PC-9 (cell line): ENCODE measurements around the gene ZACN. TPM values are rescaled to one million over a fixed set of nuclear protein-coding genes. Genes with fewer than 3 reads are reported as not detected.
A peak's percentile ranks its signal among the peaks of the same experiment; 100 is the strongest.

ENCODE experiments used
- BruUV-seq: library from RNA; stranded (reverse); fragments of 400-500 nt; replicated peaks from 2 replicates; lab custom pipeline; 2021; lab: Mats Ljungman, UMichigan
- CTCF ChIA-PET: fragments of 300-600 bp; sonication (Branson Sonifier 250); formaldehyde crosslinking; loops from one replicate; lab custom pipeline; 2022; ENCODE audit warnings: antibody characterized with exemption; lab: Charles Lee
- POLR2A ChIA-PET: fragments of 300-600 bp; sonication (Branson Sonifier 250); formaldehyde crosslinking; loops from one replicate; lab custom pipeline; 2022; ENCODE audit warnings: antibody characterized with exemption; ENCODE audit not compliant: unreplicated experiment; lab: Charles Lee
- DNase-seq, 2 experiments: peaks; one replicate each; pipeline versions ENCODE4 v3.0.0 to v3.0.0-alpha.2; 2015 to 2022; ENCODE audit warnings: mixed read lengths in 1 of 2
- H2AFZ ChIP-seq: fragments of 200-600 bp; sonication (generic); 2 replicates; pipeline ENCODE4 v1.8.1; 2017; ENCODE audit warnings: antibody characterized with exemption
- H3F3A ChIP-seq: fragments of 200-600 bp; sonication (generic); 2 replicates; pipeline ENCODE4 v1.8.1; 2017; ENCODE audit warnings: antibody characterized with exemption, mild to moderate bottlenecking, low read depth; ENCODE audit not compliant: insufficient read depth
- H3K27ac ChIP-seq: fragments of 200-600 bp; sonication (generic); 2 replicates; pipeline ENCODE4 v1.6.1; 2016; ENCODE audit warnings: mixed run types
- H3K27me3 ChIP-seq: fragments of 200-600 bp; sonication (generic); 2 replicates; pipeline ENCODE4 v1.6.1; 2016; ENCODE audit warnings: low read depth, mixed run types; ENCODE audit not compliant: insufficient read depth
- H3K36me3 ChIP-seq: fragments of 200-600 bp; sonication (generic); 2 replicates; pipeline ENCODE4 v1.6.1; 2016; ENCODE audit warnings: low read depth, mixed run types
- H3K4me1 ChIP-seq: fragments of 200-600 bp; sonication (generic); replicated peaks from 2 replicates; pipeline ENCODE4 v1.6.1; 2016; ENCODE audit warnings: mixed run types; ENCODE audit not compliant: insufficient read depth
- H3K4me2 ChIP-seq: fragments of 200-600 bp; sonication (generic); 2 replicates; pipeline ENCODE4 v1.6.1; 2017; ENCODE audit warnings: mixed run types
- H3K4me3 ChIP-seq: fragments of 200-600 bp; sonication (generic); 2 replicates; pipeline ENCODE4 v1.6.1; 2016; ENCODE audit warnings: mixed run types
- H3K79me2 ChIP-seq: fragments of 200-600 bp; sonication (generic); 2 replicates; pipeline ENCODE4 v1.6.1; 2017; ENCODE audit warnings: low read depth, mixed run types
- H3K9me2 ChIP-seq: fragments of 200-600 bp; sonication (generic); 2 replicates; pipeline ENCODE4 v1.8.1; 2017; ENCODE audit warnings: mild to moderate bottlenecking; ENCODE audit not compliant: insufficient read depth
- H3K9me3 ChIP-seq: fragments of 200-600 bp; sonication (generic); 2 replicates; pipeline ENCODE4 v1.8.1; 2016; ENCODE audit warnings: low read depth; ENCODE audit not compliant: insufficient read depth
- H4K20me1 ChIP-seq: fragments of 200-600 bp; sonication (generic); 2 replicates; pipeline ENCODE4 v1.8.1; 2017; ENCODE audit not compliant: insufficient read depth
- CTCF ChIP-seq: fragments of 200-600 bp; sonication (generic); conservative IDR thresholded peaks from 2 replicates; pipeline ENCODE4 v1.6.1; 2017; ENCODE audit warnings: mixed run types, antibody characterized with exemption, mild to moderate bottlenecking, moderate library complexity
- EZH2 ChIP-seq: fragments of 200-600 bp; sonication (generic); IDR thresholded peaks from 2 replicates; pipeline ENCODE4 v1.8.0; 2017; ENCODE audit warnings: antibody characterized with exemption, low read depth
- intact Hi-C: fragments of 100-400 bp; cut with micrococcal nuclease; formaldehyde crosslinking; loops from one replicate; pipeline ENCODE4 v1.10.0; 2022; ENCODE audit not compliant: unreplicated experiment
- total RNA-seq: library from RNA; stranded (reverse); gene quantifications from 2 replicates; pipeline ENCODE4 v1.2.3, GENCODE V29; 2021

The ZACN gene
- total RNA-seq, 1 experiment from 2014 or later: not detected

- ChIA-PET CTCF (no interaction called here), POLR2A (interaction anchor here (0.6 kb wide), 2 partner anchors 14 to 235 kb away, joined by 3 read pairs; no protein-coding TSS in a partner anchor)
- Histone ChIP-seq H4K20me1 (no peaks in the 10 kb centered on the region), H3K79me2 (peaks cover 27% of the 10 kb centered on the region), H3K4me1 (peaks cover 48% of the 10 kb centered on the region), H3K36me3 (peaks cover 20% of the 10 kb centered on the region), H3F3A (peaks cover 43% of the 10 kb centered on the region), H3K27me3 (no peaks in the 10 kb centered on the region), H3K4me2 (no peak overlapping the region), H3K4me3 (no peak overlapping the region), H3K27ac (no peak overlapping the region), H3K9me3 (peaks cover 4% of the 10 kb centered on the region; the same call in 1 of the 2 replicates), H2AFZ (no peak overlapping the region), H3K9me2 (no peaks in the 10 kb centered on the region)
- no TSS peak for BruUV-seq
- TF ChIP-seq CTCF (no peak), EZH2 (no peak)
- DNase-seq: no peak
- intact Hi-C loops: no loop called here
These were observed 29.7 kb upstream of the ZACN start for GRCh38 chr17:76049239-76049638.

DNA sequence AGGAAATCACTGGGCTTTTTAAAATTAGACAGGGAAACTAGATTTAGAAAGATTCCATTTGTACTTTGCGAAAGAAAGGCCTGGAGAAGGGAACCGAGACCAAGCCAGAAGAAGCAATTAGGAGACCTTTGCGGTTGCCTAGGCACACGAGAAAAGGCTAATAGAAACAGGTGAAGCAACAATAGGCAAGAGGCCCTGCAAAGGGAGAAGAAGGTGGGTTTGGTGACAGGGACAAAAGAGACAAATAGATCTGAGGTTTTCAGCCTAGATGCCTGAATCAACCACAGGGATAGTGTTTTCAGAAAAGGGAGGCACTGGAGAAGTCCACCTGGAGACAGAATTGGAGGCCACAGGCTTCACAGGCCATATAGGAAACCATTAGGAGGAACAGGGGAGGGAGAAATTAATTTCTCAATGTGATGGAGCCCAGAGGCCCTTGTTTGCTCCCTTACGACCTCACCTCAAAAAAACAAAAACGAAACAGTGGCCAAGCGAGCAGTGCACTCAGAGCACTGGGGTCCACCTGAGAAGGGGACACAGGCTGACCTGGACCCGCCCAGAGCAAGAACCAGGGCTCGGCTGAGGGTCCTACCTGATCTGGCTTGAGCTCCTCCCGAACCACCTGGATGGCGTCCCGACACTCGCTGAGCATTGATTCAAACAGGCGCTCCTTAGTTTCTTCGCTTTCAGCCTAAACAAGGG is 29.0 kb upstream of the ZACN start:
- no peaks in the 10 kb centered on the region for H3K9me2 ChIP-seq
- H3K4me1 ChIP-seq: peaks cover 55% of the 10 kb centered on the region
- peak overlapping the region; percentile 91 for H3K27ac ChIP-seq
- no peaks in the 10 kb centered on the region for H4K20me1 ChIP-seq
- POLR2A ChIA-PET: no interaction called here
- H3K4me2 ChIP-seq: peak overlapping the region; percentile 67; the same call in 1 of the 2 replicates
- H3F3A ChIP-seq: peaks cover 51% of the 10 kb centered on the region
- BruUV-seq: no TSS peak
- no peaks in the 10 kb centered on the region for H3K27me3 ChIP-seq
- peaks cover 4% of the 10 kb centered on the region; the same call in 1 of the 2 replicates for H3K9me3 ChIP-seq
- TF ChIP-seq EZH2 (no peak), CTCF (no peak)
- CTCF ChIA-PET: interaction anchor here (0.5 kb wide), 1 partner anchor 233 kb away, joined by 4 read pairs; no protein-coding TSS in a partner anchor
- H2AFZ ChIP-seq: no peak overlapping the region
- no peak overlapping the region for H3K4me3 ChIP-seq
- DNase-seq: no peak
- intact Hi-C loops: no loop called here
- peaks cover 27% of the 10 kb centered on the region for H3K79me2 ChIP-seq
- peaks cover 20% of the 10 kb centered on the region for H3K36me3 ChIP-seq

DNA sequence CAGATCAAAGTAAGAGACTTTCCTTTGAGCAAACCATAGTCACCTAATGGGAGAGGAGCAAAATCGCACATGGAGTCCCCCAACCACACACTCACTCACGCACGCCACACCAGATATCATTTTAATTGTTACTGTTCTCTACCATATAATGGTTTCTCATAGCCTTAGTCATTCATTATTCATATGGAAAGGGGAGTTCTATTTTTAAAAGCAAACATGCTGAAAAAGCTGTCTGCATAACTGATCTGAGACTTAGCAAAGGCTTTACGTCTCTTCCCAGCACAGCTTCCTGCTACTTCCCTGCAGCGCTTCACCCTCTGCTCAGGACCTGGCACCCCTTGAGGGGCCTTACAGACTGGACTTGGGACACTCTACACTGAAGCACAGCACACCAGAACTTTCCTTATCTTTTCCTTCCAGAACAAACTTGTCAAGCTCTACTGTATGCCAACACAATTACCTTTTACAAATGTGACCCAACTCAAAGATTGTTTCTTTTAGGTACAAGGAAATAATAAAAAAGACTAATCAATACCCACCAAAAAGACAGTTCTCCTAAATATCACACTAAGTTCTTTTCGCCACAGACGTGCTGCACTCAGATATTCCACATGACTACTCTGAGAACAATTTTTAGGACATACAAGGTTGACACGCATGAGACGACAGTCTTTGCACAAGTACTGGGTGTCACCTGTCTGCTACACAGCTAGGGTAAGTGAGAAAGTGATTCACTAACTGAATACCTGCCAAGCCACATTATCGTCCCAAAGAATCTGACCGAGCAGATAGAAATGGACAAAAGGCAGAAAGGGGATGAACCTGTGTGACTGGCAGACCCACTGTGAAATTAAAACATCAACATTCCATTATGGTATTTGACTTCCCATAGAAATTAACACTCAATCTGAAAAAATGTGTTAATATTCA is 28.2 kb upstream of the ZACN start:
- POLR2A ChIA-PET: interaction anchor here (0.7 kb wide), 2 partner anchors 271 to 524 kb away, joined by 3 to 5 read pairs; no protein-coding TSS in a partner anchor
- TF ChIP-seq EZH2 (no peak), CTCF (no peak)
- DNase-seq: peak; percentile 77 to 96
- CTCF ChIA-PET: interaction anchor here (0.6 to 0.8 kb wide), 2 partner anchors 52 to 129 kb away, joined by 4 read pairs; no protein-coding TSS in a partner anchor
- Histone ChIP-seq H3K27me3 (no peaks in the 10 kb centered on the region), H3K4me3 (no peak overlapping the region; the same call in 1 of the 2 replicates), H3K79me2 (peaks cover 27% of the 10 kb centered on the region), H4K20me1 (no peaks in the 10 kb centered on the region), H3K4me2 (peak overlapping the region; percentile 67), H3K27ac (peak overlapping the region; percentile 91), H3K36me3 (peaks cover 20% of the 10 kb centered on the region), H3F3A (peaks cover 55% of the 10 kb centered on the region), H3K9me2 (no peaks in the 10 kb centered on the region), H3K9me3 (peaks cover 4% of the 10 kb centered on the region; the same call in 1 of the 2 replicates), H2AFZ (no peak overlapping the region), H3K4me1 (peaks cover 60% of the 10 kb centered on the region)
- intact Hi-C loops: loop anchor here (1.0 kb wide), 2 partner anchors 68 to 213 kb away; no protein-coding TSS in a partner anchor
- no TSS peak for BruUV-seq
